Fibroblast of peridontal ligament (primary cell): ENCODE measurements around the gene ACKR2.

Source experiments
- DNase-seq: peaks from one replicate; pipeline ENCODE4 v3.0.0-alpha.2; 2010; ENCODE audit errors: extremely low read depth

The ACKR2 gene

GRCh38 chr3:42829628-42830436 is 20.6 kb downstream of the ACKR2 start:
- no peak for DNase-seq

DNA sequence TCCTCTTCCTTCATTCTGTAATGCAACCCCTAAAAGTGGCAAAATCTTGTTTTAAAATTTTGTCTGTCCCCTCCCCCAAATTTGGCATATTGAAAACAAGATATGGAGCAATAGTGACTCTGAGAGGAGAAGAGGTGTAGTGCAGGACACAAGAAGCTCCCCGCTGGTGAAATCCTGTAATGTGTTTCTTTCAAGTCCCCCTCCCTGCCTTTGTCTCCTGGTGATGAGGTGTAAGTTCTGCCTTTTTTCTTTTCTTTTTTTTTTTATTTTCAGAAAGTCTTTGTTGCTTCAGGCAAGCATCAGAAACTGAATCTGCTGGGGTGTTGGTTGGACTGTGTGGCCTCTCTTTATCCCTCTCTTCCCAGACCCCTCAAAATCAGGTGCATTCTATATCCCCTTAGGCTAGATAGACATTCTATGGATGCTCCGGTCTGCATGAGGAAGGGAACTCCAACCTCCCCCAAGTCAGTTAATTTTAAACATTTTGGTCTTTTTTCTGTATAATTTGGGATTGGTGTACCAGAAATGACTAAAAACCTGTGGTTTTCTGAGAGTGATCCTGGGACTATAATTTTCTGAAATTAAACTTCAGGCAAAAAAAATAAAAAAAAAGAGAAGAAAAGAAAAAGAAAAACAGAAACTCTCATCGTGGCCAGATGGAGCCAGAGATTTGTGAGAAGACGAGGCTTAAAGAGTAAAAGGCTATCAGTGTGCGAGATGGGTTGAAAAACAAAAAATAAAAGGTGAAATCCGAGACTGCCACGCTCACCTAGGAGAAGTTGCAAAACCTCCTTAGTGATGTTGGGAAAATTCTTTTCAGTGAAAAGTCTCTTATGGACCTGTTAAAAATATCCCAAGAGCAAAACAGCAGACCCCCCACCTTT is 21.4 kb downstream of the ACKR2 start:
- peak; percentile 52 for DNase-seq

GRCh38 chr3:42831321-42831713 is 22.1 kb downstream of the ACKR2 start:
- DNase-seq, result peak; percentile 52

DNA sequence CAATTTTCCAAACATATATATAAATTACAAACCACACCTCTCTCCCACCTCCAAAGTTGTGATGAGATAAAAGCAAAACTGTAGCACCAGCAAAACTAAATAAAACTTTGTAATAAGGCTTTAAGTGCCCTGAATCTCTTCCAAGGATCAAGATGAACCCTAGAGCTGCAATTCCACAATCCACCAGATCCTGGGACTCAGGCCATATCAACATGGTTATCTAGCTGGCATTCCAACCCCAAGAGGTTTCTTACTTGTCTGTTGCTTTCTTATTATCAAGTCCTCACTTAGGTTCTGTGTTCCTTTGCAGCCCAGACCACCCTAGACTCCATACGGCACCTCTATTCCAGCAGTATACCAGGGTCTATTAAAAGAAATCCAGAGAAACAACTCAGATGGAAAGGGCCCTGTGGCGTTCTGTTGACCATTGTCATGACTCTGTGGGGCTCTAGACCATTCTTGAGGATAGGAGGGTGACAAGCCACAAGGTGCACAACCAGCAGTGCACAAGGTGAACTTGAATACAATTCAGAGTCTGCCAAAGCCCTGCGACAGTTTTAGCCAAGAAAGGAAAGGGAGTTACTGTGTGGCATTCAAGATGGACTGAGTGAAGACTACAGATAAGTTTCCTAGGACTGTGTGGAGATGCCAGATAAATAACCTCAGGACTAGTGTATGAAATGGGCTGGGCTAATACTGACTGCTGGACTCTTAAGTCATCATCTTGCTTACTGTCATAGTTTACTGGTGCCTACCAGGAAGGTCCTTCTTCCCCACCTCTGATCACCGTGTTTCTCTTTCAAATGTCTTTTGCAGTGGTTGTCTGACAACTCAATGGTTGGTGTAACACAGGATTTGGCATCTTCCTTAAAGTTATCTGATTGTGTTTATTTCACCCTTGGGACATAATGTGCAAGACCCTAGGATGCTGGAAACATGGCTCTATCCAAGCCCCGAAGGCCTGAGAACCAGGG is 27.2 kb downstream of the ACKR2 start:
- DNase-seq, result peak; percentile 9

DNA sequence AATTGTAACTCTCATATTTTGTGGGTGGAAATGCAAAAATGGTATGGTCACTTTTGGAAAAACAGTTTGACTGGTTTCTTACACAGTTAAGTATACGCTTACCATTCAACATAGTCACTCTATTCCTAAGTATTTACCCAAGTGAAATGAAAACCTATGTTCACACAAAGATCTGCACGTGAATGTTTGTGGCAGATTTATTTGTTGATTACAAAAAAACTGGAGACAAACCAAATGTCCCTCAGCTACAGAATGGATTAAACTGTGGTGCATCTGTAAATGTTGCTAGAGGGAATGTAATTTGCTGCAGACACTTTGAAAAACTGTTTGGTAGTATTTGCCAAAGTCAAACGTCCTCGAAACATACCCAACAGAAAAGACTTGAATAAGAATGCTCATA is 29.3 kb downstream of the ACKR2 start:
- no peak for DNase-seq

DNA sequence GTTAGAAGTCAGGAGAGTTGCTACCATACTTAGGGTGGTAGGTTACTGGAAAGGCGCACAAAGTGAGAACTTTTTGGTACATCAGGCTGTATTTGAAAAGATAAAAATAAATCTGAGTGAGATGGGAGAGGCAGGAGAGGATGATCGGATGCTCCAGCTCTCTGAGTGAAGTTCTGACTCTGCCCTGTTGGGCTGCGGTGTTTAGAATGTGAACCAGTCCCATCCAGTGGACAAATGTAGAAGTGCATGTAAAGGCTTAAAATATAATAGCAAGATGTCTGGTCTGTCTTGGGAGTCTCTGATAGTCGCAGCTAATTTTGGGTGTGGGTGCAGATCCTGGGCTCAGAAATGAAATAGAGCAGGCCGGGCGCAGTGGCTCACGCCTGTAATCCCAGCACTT is 30.4 kb downstream of the ACKR2 start:
- peak; percentile 83 for DNase-seq

DNA sequence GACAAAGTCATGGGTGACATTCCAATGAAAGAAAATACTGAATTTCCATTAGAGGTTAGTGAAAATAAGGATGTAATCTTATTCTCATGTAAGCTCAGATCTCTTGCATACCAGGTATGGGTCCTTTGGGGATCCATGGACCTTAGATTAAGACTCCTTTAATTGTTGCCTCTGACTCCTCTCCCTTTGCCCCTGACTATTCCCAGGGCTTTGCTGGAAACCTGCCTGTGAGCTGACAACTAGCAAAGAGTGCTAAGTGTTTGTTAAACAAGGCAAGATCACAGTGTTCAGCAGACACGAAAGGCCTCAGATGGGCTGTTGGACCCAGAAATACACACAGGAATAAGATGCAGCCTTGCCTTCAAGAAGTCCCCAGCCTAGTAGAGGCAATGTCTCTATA is 32.1 kb downstream of the ACKR2 start:
- no peak for DNase-seq

- DNase-seq, result no peak
Observed at GRCh38 chr3:42843713-42844411, 34.6 kb downstream of the ACKR2 start.

- no peak for DNase-seq
Observed at GRCh38 chr3:42844412-42844713, 35.1 kb downstream of the ACKR2 start.

DNA sequence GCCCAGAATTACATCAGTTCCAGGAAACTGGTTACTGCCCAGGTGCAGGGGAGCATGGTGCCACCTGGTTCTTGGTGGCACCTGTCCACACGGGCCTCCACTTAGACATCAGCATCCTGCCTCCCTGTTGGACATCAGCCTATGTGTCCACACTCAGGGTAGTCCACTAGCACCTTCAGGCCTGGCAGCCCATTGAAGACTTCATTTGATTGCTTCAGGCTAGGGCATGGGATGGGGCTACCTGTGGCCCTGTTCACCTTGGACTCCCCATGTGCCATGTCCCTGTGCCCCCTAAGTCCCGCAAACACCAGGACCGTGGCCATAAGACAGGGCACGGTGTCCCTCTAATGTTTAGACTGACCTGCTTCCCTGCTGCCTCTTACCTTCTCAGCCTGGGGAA is 35.6 kb downstream of the ACKR2 start:
- no peak for DNase-seq

GRCh38 chr3:42846685-42847522 is 37.7 kb downstream of the ACKR2 start:
- DNase-seq, result no peak

- DNase-seq, result no peak
Observed at GRCh38 chr3:42847731-42848130, 38.5 kb downstream of the ACKR2 start.

DNA sequence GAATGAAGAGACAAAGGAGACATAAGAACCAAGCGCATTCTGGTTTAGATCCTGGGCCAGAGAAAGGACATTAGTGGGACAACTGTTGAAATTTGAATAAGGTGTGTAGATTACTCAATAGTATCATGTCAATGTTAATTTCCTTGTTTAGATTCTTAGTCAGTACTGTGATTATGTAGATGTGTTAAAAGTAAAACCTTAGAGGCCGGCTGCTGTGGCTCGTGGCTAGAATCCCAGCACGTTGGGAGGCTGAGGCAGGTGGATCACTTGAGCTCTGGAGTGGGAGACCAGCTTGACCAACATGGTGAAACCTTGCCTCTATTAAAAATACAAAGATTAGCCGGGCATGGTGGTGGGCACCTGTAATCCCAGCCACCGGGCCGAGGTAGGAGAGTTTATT is 39.8 kb downstream of the ACKR2 start:
- DNase-seq, result no peak

GRCh38 chr3:42850263-42850662 is 41.0 kb downstream of the ACKR2 start:
- DNase-seq, result no peak

GRCh38 chr3:42851228-42851834 is 42.1 kb downstream of the ACKR2 start:
- no peak for DNase-seq

GRCh38 chr3:42852441-42852840 is 43.2 kb downstream of the ACKR2 start:
- DNase-seq, result no peak

DNA sequence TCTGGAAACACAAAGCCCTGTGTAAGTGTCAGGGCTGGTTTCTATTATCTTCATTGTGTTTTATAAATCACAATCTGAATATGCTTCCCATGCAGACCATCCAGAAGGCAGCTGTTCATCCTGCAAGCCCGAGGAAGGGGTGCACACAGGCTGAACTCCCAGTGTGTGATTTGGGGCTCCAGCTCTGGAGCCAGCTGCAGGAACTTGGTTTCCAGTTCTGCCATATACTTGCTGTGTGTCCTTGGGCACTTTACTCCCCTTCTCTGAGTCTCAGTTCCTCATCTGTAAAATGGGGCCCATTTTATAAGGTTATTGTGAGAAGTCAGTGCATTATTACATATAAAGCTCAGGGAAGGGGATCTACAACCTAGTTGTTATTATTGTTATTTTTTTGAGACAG is 43.8 kb downstream of the ACKR2 start:
- no peak for DNase-seq

GRCh38 chr3:42853739-42854302 is 44.6 kb downstream of the ACKR2 start:
- DNase-seq, result no peak

GRCh38 chr3:42855219-42855546 is 45.9 kb downstream of the ACKR2 start:
- DNase-seq, result no peak
